ENCODE data around the gene HOXA7. TPM values are rescaled to one million over a fixed set of nuclear protein-coding genes. Genes with fewer than 3 reads are reported as not detected.

The HOXA7 gene
- polyA plus RNA-seq, 1 donor = 2.3 TPM

DNA sequence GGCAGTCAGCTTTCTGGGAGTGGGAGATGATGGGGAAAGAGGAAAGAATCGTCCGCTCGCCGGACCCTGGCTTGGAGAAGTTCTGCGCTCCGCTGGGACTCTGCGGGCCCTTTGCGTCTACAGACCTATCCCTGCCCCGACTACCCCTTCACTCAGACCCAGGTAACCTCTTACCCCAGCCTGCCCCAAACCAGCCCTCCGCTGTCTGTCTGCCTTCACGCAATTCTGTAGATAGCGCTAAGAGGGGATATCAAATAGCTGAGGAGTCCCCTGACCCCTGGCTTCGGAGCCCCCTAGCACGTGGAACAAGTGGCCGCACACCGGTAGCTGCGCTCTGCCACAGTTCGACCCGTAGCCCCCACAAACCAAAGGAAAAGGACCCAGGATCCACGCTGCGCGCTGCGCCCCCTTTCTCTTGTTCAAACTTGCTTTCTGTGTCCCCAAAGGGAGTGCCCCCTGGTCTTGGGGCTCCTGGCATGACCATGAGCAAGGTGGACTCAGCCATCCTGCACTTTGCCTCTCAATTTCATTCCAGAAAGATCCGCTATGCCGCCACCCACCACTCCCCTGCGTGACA lies 32.9 kb downstream of the HOXA7 start:
- Histone ChIP-seq H3K4me3 (ENCODE audit: low read length) (peak overlapping the region; percentile 57), H3K36me3 (ENCODE audit: control insufficient read depth, insufficient read depth, low read length) (peaks cover 11% of the 10 kb centered on the region), H3K4me1 (ENCODE audit: control insufficient read depth, insufficient read depth, low read length) (peaks cover 58% of the 10 kb centered on the region), H3K27ac (ENCODE audit: low read length) (peak overlapping the region; percentile 86), H3K27me3 (ENCODE audit: control insufficient read depth, insufficient read depth, low read length) (no peaks in the 10 kb centered on the region), H3K9me3 (ENCODE audit: control insufficient read depth, low read depth, low read length) (no peaks in the 10 kb centered on the region)
- WGBS (ENCODE audit: insufficient coverage, low lambda C conversion rate) = no CpG with 5 or more reads among the region's 26 CpGs
- DNase-seq = no peak

DNA sequence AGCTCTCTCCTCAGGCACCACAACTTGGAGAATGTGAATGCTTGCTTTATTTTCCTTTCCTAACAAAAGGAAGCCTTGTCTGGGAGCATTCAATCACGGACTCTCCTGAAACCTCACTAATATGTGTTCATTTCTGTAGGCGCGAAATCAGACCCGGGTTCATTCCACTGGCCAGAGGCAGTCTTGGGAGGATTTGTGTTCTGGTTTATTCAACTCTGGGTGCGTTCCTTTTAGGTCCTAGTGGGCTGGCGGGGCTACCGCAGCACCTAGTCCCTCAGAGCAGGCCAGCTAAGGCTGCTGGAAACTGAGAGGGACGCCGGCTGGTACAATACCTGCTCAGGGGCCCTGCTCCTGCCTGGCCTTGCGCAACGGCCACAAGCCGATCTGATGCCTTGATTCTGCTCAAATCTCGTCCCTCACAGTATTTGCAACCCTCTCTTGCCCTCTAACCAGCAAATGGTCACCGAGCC lies 33.4 kb downstream of the HOXA7 start:
- no CpG with 5 or more reads among the region's 14 CpGs for WGBS (ENCODE audit: insufficient coverage, low lambda C conversion rate)
- Histone ChIP-seq H3K4me1 (ENCODE audit: control insufficient read depth, insufficient read depth, low read length) (peaks cover 62% of the 10 kb centered on the region), H3K27ac (ENCODE audit: low read length) (peak overlapping the region; percentile 86), H3K36me3 (ENCODE audit: control insufficient read depth, insufficient read depth, low read length) (peaks cover 11% of the 10 kb centered on the region), H3K4me3 (ENCODE audit: low read length) (peak overlapping the region; percentile 57), H3K27me3 (ENCODE audit: control insufficient read depth, insufficient read depth, low read length) (no peaks in the 10 kb centered on the region), H3K9me3 (ENCODE audit: control insufficient read depth, low read depth, low read length) (no peaks in the 10 kb centered on the region)
- DNase-seq = peak in 1 of 2 donors; percentile 70

DNA sequence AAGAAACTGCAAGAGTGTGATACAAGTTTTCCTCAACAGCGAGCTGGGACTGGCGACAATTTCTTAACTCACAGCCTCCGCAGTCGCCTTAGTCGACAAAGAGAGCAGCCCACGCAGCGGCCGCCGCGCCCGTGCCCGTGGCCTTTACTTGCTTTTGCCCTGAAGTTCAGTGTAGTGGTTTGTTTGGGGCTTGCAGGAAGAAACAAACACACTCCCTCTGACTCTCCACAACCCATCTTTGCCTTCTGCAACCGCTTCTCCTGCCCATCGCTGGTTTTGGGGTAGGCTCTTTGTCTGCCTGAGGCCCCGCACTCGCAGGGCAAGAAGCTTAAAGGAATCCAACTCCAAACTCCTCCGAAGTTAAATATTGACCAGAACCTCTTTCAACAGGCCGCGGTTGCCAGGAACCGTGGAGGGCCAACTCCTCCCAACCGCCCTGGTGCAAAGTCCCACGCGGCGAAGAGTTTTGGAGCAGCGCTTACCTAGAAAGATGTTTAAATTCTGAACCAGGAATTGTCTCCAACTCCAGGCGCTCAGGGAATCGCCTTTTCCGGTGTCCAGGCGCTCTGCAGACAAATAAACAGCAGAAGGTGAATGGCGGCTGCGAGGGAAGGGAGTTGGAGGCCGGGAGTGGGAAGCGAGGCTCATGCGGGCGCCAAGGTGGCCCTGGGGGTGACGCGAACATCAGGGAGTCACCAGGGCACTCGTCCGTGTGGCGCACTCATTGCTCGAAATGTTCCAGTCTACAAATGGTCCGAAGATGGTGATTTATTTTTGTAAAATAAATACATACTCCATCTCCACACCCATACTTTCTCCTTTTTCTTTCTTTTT lies 34.2 kb downstream of the HOXA7 start:
- 0% methylated on average over 1 of the region's 42 CpGs for WGBS (ENCODE audit: insufficient coverage, low lambda C conversion rate)
- Histone ChIP-seq H3K27me3 (ENCODE audit: control insufficient read depth, insufficient read depth, low read length) (no peaks in the 10 kb centered on the region), H3K36me3 (ENCODE audit: control insufficient read depth, insufficient read depth, low read length) (peaks cover 18% of the 10 kb centered on the region), H3K4me3 (ENCODE audit: low read length) (peak overlapping the region; percentile 57), H3K27ac (ENCODE audit: low read length) (peak overlapping the region; percentile 86), H3K4me1 (ENCODE audit: control insufficient read depth, insufficient read depth, low read length) (peaks cover 66% of the 10 kb centered on the region), H3K9me3 (ENCODE audit: control insufficient read depth, low read depth, low read length) (no peaks in the 10 kb centered on the region)
- DNase-seq = peak in 1 of 2 donors; percentile 88

DNA sequence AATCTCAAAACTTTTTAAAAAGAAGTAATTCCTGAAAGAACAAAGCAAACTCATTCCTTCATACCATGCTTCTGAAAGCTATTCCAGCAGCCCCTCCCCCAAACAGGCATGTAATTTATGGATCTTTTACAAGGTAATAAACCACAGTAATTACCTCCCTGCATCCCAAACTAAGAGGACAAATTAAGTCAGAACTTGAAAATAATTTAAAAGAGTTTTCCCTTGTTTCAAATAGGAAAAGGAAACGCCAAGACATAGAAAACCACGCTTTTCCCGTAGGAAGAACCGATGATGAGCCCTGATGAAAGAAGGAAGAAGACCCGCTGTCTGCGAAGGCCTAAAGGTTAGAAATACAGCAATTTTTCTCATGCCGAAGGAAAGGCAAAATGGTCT lies 34.8 kb downstream of the HOXA7 start:
- Histone ChIP-seq H3K4me1 (ENCODE audit: control insufficient read depth, insufficient read depth, low read length) (peaks cover 70% of the 10 kb centered on the region), H3K4me3 (ENCODE audit: low read length) (peak overlapping the region; percentile 57), H3K36me3 (ENCODE audit: control insufficient read depth, insufficient read depth, low read length) (peaks cover 20% of the 10 kb centered on the region), H3K27me3 (ENCODE audit: control insufficient read depth, insufficient read depth, low read length) (no peaks in the 10 kb centered on the region), H3K27ac (ENCODE audit: low read length) (peak overlapping the region; percentile 86), H3K9me3 (ENCODE audit: control insufficient read depth, low read depth, low read length) (no peaks in the 10 kb centered on the region)
- 0% methylated on average over 4 of the region's 7 CpGs for WGBS (ENCODE audit: insufficient coverage, low lambda C conversion rate)
- DNase-seq = peak in 1 of 2 donors; percentile 59

DNA sequence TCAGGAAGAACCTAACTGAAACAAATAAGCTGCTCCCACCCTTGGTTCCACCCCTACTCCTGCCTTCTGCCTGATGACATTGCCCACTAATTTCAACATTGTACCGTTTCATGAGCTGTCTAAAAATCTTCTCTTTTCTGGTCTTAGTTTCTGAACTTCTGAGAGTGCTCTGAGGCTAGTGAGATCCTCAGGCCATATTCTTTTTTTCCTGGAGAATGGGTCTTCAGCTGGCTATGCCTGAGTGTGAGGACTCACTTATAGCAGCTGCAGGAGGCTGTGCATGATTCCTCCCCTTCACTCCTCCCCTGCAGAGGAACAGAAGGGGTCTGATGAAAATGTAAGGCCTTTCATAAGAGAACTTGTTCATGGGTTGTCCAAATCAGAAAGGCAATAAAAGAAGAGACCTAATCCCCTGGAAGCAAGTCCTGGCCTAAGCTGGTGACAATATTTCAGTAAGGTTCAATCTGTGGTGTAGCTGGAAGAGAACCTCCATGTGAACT lies 37.0 kb downstream of the HOXA7 start:
- no CpG with 5 or more reads among the region's 1 CpG for WGBS (ENCODE audit: insufficient coverage, low lambda C conversion rate)
- Histone ChIP-seq H3K4me1 (ENCODE audit: control insufficient read depth, insufficient read depth, low read length) (peaks cover 68% of the 10 kb centered on the region), H3K36me3 (ENCODE audit: control insufficient read depth, insufficient read depth, low read length) (peaks cover 25% of the 10 kb centered on the region), H3K27me3 (ENCODE audit: control insufficient read depth, insufficient read depth, low read length) (no peaks in the 10 kb centered on the region), H3K4me3 (ENCODE audit: low read length) (no peak overlapping the region), H3K27ac (ENCODE audit: low read length) (peak overlapping the region; percentile 86), H3K9me3 (ENCODE audit: control insufficient read depth, low read depth, low read length) (no peaks in the 10 kb centered on the region)
- no peak for DNase-seq

DNA sequence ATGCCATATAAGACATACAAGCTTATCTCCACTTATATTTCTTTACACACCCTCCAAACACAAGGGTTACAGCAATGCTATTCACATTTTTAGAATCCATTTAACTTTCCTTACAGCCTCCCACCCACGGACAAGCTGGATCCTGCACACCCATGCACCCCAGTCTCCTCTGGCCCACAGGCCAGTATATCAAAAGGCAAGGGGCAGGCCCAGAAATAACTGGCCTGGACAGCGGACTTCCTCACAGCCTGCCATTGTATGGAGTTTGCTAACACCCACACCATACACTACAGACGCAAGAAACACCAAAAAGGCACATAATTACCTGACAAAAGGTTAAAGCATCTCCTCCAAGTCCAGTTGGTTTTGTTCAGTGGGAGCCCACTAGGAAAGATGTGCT lies 37.9 kb downstream of the HOXA7 start:
- Histone ChIP-seq H3K4me1 (ENCODE audit: control insufficient read depth, insufficient read depth, low read length) (peaks cover 64% of the 10 kb centered on the region), H3K36me3 (ENCODE audit: control insufficient read depth, insufficient read depth, low read length) (peaks cover 23% of the 10 kb centered on the region), H3K27ac (ENCODE audit: low read length) (peak overlapping the region; percentile 81), H3K4me3 (ENCODE audit: low read length) (peak overlapping the region; percentile 58), H3K27me3 (ENCODE audit: control insufficient read depth, insufficient read depth, low read length) (no peaks in the 10 kb centered on the region), H3K9me3 (ENCODE audit: control insufficient read depth, low read depth, low read length) (no peaks in the 10 kb centered on the region)
- DNase-seq = no peak
- no CpG with 5 or more reads among the region's 3 CpGs for WGBS (ENCODE audit: insufficient coverage, low lambda C conversion rate)

DNA sequence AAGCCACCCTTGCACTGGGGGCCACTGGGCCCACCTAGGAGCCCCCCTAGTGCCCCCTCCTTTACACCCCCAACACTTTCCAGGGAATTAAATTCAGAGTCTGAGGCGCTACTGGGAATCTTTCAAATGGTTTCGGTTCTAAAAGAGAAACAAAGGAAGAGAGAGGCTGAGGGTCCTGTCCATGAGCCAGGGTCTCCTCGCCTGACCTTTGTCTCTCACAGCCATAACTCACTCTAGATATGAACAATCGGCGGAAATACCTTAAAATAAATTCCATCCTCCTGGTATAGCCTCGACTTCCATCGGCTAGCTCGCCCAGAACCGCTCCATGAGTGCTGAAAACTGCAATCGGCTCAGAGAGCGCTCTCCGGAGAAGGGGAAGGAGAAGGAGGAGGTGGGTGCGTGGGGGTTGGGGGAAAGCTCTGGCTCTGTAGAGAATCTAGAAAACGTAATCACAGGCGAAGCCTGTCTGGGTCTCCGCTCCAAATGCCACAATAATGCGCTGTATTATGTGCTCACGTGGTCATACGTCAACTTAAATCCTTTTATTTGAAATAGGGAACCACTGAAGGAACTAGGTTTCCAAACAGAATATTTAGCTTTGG lies 38.5 kb downstream of the HOXA7 start:
- DNase-seq = no peak
- peaks cover 3% of the 10 kb centered on the region for H3K27me3 ChIP-seq (ENCODE audit: control insufficient read depth, insufficient read depth, low read length)
- peak overlapping the region; percentile 58 for H3K4me3 ChIP-seq (ENCODE audit: low read length)
- peak overlapping the region; percentile 81 for H3K27ac ChIP-seq (ENCODE audit: low read length)
- no peaks in the 10 kb centered on the region for H3K9me3 ChIP-seq (ENCODE audit: control insufficient read depth, low read depth, low read length)
- H3K36me3 ChIP-seq (ENCODE audit: control insufficient read depth, insufficient read depth, low read length) = peaks cover 23% of the 10 kb centered on the region
- WGBS (ENCODE audit: insufficient coverage, low lambda C conversion rate) = no CpG with 5 or more reads among the region's 19 CpGs
- peaks cover 63% of the 10 kb centered on the region for H3K4me1 ChIP-seq (ENCODE audit: control insufficient read depth, insufficient read depth, low read length)

DNA sequence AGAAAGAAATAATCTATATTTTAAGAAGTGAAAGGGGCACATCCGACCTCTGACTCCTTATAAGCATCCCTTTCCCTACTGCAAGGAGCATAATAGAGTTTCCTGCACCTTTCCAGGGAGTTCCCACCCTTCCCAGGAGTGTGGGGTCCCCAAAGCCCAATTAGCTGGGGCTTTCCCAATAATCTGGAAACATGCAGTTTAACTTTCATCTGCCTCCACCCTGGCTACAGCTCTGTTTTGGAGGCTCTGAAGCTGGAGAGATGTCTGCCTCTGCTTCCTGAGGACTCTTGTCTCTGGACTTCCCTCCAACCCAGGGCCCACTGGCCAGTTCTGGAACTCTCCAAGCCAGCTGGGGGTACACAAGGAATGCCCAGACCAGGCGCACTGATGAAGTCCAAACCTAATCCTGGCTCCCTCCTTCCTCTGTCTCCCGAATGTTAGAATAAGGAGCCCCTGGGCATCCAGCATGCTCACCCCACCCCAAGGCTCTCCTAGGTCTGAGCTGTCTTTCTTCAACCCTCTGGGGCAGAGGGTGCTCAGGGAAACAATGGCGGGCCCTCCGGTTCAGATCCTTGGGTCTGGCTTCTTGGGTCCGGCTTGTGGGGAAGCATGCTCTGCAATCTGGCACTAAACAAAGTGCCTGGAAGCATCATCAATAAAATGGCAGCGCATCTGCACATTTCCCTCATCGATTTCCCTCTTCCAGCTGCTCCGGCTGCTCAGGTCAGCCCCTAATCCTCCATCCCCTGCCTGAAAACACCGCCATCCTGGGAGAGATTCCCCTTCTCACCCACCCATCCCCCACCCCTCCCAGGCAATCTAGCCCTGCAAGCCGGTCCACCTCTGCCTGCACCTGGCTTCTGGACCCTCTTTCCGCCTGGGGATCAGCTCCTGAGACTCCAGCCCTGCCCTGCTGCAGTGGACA lies 39.3 kb downstream of the HOXA7 start:
- WGBS (ENCODE audit: insufficient coverage, low lambda C conversion rate) = 40% methylated on average over 1 of the region's 12 CpGs
- no peak for DNase-seq
- Histone ChIP-seq H3K27me3 (ENCODE audit: control insufficient read depth, insufficient read depth, low read length) (peaks cover 3% of the 10 kb centered on the region), H3K9me3 (ENCODE audit: control insufficient read depth, low read depth, low read length) (no peaks in the 10 kb centered on the region), H3K4me3 (ENCODE audit: low read length) (peak overlapping the region; percentile 58), H3K36me3 (ENCODE audit: control insufficient read depth, insufficient read depth, low read length) (peaks cover 23% of the 10 kb centered on the region), H3K4me1 (ENCODE audit: control insufficient read depth, insufficient read depth, low read length) (peaks cover 63% of the 10 kb centered on the region), H3K27ac (ENCODE audit: low read length) (peak overlapping the region; percentile 81)

DNA sequence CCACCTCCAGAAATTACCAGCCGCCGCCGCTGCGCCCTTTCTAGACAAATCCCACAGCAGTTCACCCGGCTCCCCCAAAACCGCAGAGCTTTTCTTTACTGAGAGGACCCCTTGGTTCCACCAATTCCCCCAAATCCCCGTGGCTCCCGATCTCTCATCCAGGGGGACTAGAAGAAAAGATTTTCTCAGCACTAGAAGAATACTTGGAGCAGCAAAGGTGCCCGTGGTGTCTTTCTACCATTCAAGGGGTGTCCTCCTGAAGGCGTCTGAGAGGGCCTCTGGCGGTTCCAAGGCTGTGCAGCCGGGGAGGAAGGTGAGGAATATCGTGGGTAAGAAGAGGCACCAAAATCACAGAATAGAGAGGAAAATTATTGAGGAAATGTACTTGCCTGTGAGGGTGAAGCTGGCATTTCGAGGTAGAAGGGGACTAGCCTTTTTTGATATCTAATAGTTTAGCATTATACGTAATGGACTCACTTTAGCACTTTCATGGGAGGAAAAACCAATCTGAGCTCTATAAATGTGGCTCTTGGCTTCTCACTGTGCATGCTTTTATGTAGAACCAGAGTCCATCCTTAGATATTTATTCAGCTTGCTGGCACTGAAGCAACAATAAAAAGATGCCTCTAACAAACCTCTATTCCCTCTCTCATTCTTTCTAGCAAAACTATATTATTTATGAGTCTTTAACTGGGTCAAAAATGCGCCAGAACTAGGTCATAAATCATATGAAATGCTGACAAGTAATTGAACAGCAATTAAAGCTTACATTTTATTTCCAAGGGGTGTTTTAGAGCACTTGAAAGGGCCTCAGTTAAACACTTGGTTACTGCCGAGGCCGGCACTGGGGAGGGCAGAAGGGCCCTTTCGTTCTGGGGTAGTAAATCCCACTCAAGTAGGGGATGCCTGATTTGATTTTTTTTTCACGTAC lies 40.2 kb downstream of the HOXA7 start:
- Histone ChIP-seq H3K27me3 (ENCODE audit: control insufficient read depth, insufficient read depth, low read length) (peaks cover 3% of the 10 kb centered on the region), H3K36me3 (ENCODE audit: control insufficient read depth, insufficient read depth, low read length) (peaks cover 23% of the 10 kb centered on the region), H3K9me3 (ENCODE audit: control insufficient read depth, low read depth, low read length) (no peaks in the 10 kb centered on the region), H3K4me1 (ENCODE audit: control insufficient read depth, insufficient read depth, low read length) (peaks cover 63% of the 10 kb centered on the region), H3K27ac (ENCODE audit: low read length) (peak overlapping the region; percentile 81), H3K4me3 (ENCODE audit: low read length) (peak overlapping the region; percentile 58)
- no peak for DNase-seq
- WGBS (ENCODE audit: insufficient coverage, low lambda C conversion rate) = 58% methylated on average over 5 of the region's 20 CpGs
